Spleen (tissue), 7 donors: ENCODE data around the gene KANSL1L.

Experiments used
- CTCF ChIP-seq, 11 experiments: fragments of 200-600 bp in 7 of 11; fragments of 450-650 bp in 4 of 11; sonication (generic) in 4 of 11; IDR thresholded peaks in 8 of 11; conservative IDR thresholded peaks in 3 of 11; 1 replicate in 7 of 11; 2 replicates in 4 of 11; pipeline versions ENCODE4 v1.4.0 to v1.8.0; 2016 to 2021; ENCODE audit warnings: antibody characterized with exemption in 11 of 11, inconsistent platforms in 4 of 11, mild to moderate bottlenecking in 1 of 11
- POLR2A ChIP-seq, 3 donors: fragments of 450-650 bp; IDR thresholded peaks; one replicate each; pipeline ENCODE4 v1.5.1; 2017; ENCODE audit warnings: antibody characterized with exemption in 3 of 3, mild to moderate bottlenecking in 1 of 3
- POLR2AphosphoS5 ChIP-seq, 3 donors: sonication (generic); formaldehyde crosslinking; IDR thresholded peaks; one replicate each; pipeline ENCODE4 v1.5.1; 2017; ENCODE audit warnings: antibody characterized with exemption in 3 of 3
- donor health status: DM: no; HTN: no; CAD: no; lungs with moderate emphysema.
- donor health status: DM: no; HTN: no; CAD: no.
- donor health status: DM: no; HTN: no; CAD: no.

DNA sequence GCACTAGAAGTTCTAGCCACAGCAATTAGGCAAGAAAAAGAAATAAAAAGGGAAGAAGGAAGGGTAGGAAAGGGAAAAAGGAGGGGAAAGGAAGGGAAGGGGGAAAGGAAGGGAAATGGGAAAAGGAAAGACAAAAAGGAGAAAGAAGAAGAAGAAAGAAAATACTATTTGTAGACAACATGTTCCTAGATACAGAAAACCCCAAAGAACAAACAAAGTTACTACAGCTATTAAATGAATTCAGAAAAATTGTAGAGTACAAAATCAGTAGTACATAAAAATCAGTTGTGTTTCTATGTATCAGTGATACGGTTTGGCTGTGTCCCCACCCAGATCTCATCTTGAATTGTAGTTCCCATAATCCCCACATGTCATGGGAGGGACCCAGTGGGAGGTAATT is 116.5 kb downstream of the KANSL1L start:
- TF ChIP-seq CTCF (IDR thresholded peaks at IDR 0.05 in 8 of 11, conservative IDR thresholded peaks at IDR 0.05 in 3 of 11): no peak
- no peak for TF ChIP-seq POLR2A (IDR thresholded peaks at IDR 0.05)
- TF ChIP-seq POLR2AphosphoS5 (IDR thresholded peaks at IDR 0.05): no peak
